HL-60 (cell line): ENCODE measurements around the gene FGL2.

Source experiments
- DNase-seq, 2 experiments: peaks; one replicate each; pipeline ENCODE4 v3.0.0-alpha.2; 2010 to 2020; ENCODE audit warnings: low read depth in 1 of 2, low spot score in 1 of 2
- H3K27ac ChIP-seq: fragments of 250-450 bp; sonication (Bioruptor Pico); replicated peaks from 2 replicates; pipeline ENCODE4 v1.5.1; 2020; ENCODE audit warnings: mild to moderate bottlenecking, moderate library complexity
- H3K27me3 ChIP-seq: fragments of 250-450 bp; sonication (Bioruptor Pico); 2 replicates; pipeline ENCODE4 v1.5.1; 2021; ENCODE audit warnings: mild to moderate bottlenecking, moderate library complexity; ENCODE audit not compliant: insufficient read depth, poor library complexity, severe bottlenecking
- H3K4me3 ChIP-seq: replicated peaks from 2 replicates; pipeline ENCODE4 v1.5.1; 2011; ENCODE audit warnings: mild to moderate bottlenecking, control low read depth, low read length; ENCODE audit not compliant: insufficient read depth
- CTCF ChIP-seq: IDR thresholded peaks from one replicate; pipeline ENCODE4 v1.5.1; 2011; ENCODE audit warnings: low read length, control low read depth, inconsistent platforms; ENCODE audit not compliant: insufficient read depth
- GABPA ChIP-seq: IDR thresholded peaks from 2 replicates; pipeline ENCODE4 v1.6.1; 2012; ENCODE audit warnings: low read depth
- POLR2AphosphoS5 ChIP-seq: IDR thresholded peaks from 2 replicates; pipeline ENCODE4 v1.6.1; 2012; ENCODE audit warnings: low read depth
- REST ChIP-seq: IDR thresholded peaks from 2 replicates; pipeline ENCODE4 v1.6.1; 2012; ENCODE audit warnings: low read depth; ENCODE audit not compliant: insufficient replicate concordance
- SPI1 ChIP-seq: IDR thresholded peaks from 2 replicates; pipeline ENCODE4 v1.6.1; 2012; ENCODE audit warnings: low read depth, mild to moderate bottlenecking, borderline replicate concordance

FGL2 gene

GRCh38 chr7:77246026-77246640 lies 46.5 kb upstream of the FGL2 start:
- Histone ChIP-seq H3K4me3 (no peak overlapping the region), H3K27me3 (no peaks in the 10 kb centered on the region), H3K27ac (peak overlapping the region; percentile 44)
- TF ChIP-seq CTCF (no peak), REST (no peak), POLR2AphosphoS5 (no peak), GABPA (no peak), SPI1 (no peak)
- no peak for DNase-seq

- Histone ChIP-seq H3K27ac (peak overlapping the region; percentile 44), H3K27me3 (no peaks in the 10 kb centered on the region), H3K4me3 (no peak overlapping the region)
- DNase-seq = peak in 1 of 2 experiments; percentile 40
- TF ChIP-seq CTCF (no peak), POLR2AphosphoS5 (no peak), REST (no peak), GABPA (no peak), SPI1 (no peak)
Observed at GRCh38 chr7:77245015-77245755, 45.6 kb upstream of the FGL2 start.

GRCh38 chr7:77244222-77244934 lies 44.8 kb upstream of the FGL2 start:
- DNase-seq = peak in 1 of 2 experiments; percentile 33
- Histone ChIP-seq H3K4me3 (no peak overlapping the region), H3K27me3 (no peaks in the 10 kb centered on the region), H3K27ac (peak overlapping the region; percentile 44)
- no peak for TF ChIP-seq POLR2AphosphoS5

- no peak for DNase-seq
- no peaks in the 10 kb centered on the region for H3K27me3 ChIP-seq
- no peak overlapping the region for H3K4me3 ChIP-seq
- TF ChIP-seq POLR2AphosphoS5 (no peak), SPI1 (no peak)
- H3K27ac ChIP-seq = peak overlapping the region; percentile 50
Observed at GRCh38 chr7:77242554-77242953, 42.9 kb upstream of the FGL2 start.
